ENCODE data around the gene FANCE.

GRCh38 chr6:35514587-35514986 is 62.4 kb downstream of the FANCE start:
- TF ChIP-seq EZH2 (IDR thresholded peaks at IDR 0.05; ENCODE audit: borderline replicate concordance) = no peak
- no peak for TF ChIP-seq CTCF (IDR thresholded peaks at IDR 0.05; ENCODE audit: poor library complexity)
- no peak for TF ChIP-seq EZH2phosphoT487 (IDR thresholded peaks at IDR 0.05; ENCODE audit: low read depth, severe bottlenecking, unreplicated experiment)

Measured in hepatocyte (in vitro differentiated cells).